GM20000 (cell line): ENCODE data around the gene FRMD5.

Source experiments
- DNase-seq: peaks from one replicate; pipeline ENCODE4 v3.0.0; 2012; ENCODE audit warnings: low spot score
- CTCF ChIP-seq: IDR thresholded peaks from 2 replicates; pipeline ENCODE4 v1.5.1; 2012; ENCODE audit warnings: mild to moderate bottlenecking, control low read depth; ENCODE audit errors: extremely low read depth, missing control alignments

The FRMD5 gene

DNA sequence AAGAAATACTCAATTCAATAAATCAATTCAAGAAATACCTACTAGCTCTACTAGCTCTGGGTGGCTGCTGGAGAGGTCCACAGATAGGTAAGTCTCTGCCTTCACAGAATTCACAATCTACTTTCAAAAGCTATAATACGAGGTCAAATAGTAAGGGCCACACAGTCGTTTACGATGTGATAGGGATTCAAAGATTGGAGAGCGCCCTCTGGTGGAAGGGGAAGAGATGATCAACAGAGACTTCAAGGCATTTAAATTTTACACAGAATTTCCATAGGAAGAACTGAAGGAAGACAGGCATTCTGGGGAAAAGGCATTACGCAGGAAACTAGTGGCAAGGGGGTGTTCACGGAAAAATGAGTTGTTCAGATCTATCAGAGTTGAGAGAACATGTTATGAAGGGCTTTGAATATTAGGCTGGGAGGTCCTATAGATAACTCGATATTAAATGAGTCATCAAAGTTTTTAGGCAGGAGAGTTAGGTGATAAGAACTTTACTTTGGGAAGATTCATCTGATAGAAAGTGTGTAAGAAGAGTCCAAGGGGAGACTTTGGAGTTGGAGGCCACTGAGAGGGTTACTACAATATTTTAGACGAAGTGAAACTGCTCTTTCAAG, 128.8 kb downstream of the FRMD5 start:
- TF ChIP-seq CTCF = peak; percentile 48
- DNase-seq = peak; percentile 54

- no peak for TF ChIP-seq CTCF
- DNase-seq = no peak
Measured at GRCh38 chr15:44064706-44065105, 130.4 kb downstream of the FRMD5 start.

GRCh38 chr15:44058126-44058525, 136.9 kb downstream of the FRMD5 start:
- no peak for DNase-seq
- no peak for TF ChIP-seq CTCF

GRCh38 chr15:44045661-44046060, 149.4 kb downstream of the FRMD5 start:
- no peak for DNase-seq
- TF ChIP-seq CTCF = no peak

DNA sequence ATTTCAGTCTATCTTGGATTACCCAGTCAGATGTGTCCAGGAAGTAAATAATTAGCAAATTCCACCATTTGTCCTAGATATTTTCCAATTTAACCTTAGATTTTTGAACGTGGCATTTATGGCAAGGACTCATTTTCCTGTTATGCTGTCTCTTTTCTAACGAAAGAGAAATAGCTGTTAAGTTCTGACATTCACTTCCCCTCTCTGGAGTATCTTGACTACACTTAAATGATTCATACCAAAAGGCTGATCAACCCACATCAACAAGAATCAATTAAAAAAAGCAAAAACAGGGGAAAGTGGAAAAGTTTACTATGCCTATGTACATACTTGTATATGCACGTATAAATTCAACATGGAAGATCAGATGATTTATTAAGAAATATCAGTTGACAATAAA, 149.9 kb downstream of the FRMD5 start:
- no peak for DNase-seq
- no peak for TF ChIP-seq CTCF

DNA sequence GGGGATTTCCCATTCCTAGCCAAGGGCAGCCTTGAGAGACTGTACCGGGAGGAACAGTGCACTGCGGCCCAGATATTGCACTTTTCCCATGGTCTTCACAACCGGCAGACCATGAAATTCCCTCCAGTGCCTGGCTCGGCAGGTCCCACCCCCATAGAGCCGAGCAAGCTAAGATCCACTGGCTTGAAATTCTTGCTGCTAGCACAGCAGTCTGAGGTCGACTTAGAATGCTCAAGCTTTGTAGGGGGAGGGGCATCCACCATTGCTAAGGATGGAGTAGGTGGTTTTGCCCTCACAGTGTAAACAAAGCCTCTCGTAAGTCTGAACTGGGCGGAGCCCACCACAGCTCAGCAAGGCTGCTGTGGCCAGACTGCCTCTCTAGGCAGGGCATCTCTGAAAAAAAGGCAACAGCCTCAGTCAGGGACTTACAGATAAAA, 156.3 kb downstream of the FRMD5 start:
- TF ChIP-seq CTCF = no peak
- DNase-seq = no peak

GRCh38 chr15:44035781-44036699, 159.0 kb downstream of the FRMD5 start:
- no peak for TF ChIP-seq CTCF
- DNase-seq = no peak
